22Rv1 (cell line): ENCODE results near the gene RNF111.
"Not testable (repeated sequence)": the region's sequence is repeated elsewhere in the genome, so short reads cannot be mapped to it uniquely, and the experiment has no call there.

Experiments used
- H3K27ac ChIP-seq: fragments of 450-650 bp; 2 replicates; pipeline ENCODE4 v1.5.1; 2017
- ZFX ChIP-seq: fragments of 450-650 bp; IDR thresholded peaks from 2 replicates; pipeline ENCODE4 v1.6.1; 2017; ENCODE audit warnings: antibody characterized with exemption, borderline replicate concordance
- TF ChIP-seq, protein P1 (sequence below): fragments of 450-650 bp; IDR thresholded peaks from 2 replicates; pipeline ENCODE4 v1.5.1; 2017; ENCODE audit warnings: mild to moderate bottlenecking

The RNF111 gene

DNA sequence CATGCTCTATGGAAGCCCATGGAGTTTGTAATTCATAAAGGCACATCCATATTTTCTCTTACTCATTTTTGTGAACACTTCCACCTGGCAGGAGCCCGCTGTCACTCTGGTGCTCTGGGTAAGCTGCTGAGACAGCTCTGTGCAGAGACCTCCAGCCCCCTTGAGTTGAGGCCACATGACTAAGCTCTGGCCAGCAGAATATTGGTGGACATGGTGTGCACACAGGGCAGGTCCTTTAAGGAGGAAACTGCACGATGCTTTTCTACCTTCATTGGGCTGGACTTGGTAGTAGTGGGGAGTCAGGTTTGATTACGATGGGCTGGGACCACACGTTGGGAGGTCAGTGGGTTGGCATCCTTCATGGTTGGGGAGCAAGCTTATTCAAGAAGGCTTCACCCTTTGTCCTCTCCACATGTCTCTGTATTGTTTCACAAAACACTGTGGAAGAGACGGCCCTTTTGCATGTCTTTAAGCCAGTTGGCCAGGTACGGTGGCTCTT is 146.5 kb downstream of the RNF111 start:
- no peak for TF ChIP-seq ZFX
- TF ChIP-seq, protein P1, sequence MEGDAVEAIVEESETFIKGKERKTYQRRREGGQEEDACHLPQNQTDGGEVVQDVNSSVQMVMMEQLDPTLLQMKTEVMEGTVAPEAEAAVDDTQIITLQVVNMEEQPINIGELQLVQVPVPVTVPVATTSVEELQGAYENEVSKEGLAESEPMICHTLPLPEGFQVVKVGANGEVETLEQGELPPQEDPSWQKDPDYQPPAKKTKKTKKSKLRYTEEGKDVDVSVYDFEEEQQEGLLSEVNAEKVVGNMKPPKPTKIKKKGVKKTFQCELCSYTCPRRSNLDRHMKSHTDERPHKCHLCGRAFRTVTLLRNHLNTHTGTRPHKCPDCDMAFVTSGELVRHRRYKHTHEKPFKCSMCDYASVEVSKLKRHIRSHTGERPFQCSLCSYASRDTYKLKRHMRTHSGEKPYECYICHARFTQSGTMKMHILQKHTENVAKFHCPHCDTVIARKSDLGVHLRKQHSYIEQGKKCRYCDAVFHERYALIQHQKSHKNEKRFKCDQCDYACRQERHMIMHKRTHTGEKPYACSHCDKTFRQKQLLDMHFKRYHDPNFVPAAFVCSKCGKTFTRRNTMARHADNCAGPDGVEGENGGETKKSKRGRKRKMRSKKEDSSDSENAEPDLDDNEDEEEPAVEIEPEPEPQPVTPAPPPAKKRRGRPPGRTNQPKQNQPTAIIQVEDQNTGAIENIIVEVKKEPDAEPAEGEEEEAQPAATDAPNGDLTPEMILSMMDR: no peak
- H3K27ac ChIP-seq: no peak overlapping the region

DNA sequence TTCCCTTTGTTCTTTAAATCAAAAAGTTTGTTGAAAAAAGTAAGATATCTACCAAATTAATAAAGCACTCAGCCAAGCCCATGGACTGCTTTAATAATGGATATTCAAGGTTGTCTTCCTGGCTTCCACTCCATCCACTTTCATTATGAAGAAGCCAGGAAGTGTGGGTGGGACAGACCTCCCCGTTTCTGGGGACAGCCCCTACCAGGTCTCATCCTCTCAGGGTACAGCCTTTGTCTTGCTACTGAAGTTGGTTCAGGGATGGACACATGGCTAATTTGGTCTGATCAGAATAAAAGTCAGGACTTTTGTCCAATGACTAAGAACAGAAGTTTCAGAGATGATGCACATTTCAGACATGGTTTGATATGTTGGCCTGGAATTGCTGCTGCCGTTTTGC is 150.1 kb downstream of the RNF111 start:
- no peak for TF ChIP-seq ZFX
- TF ChIP-seq, protein P1: no peak
- no peak overlapping the region for H3K27ac ChIP-seq

DNA sequence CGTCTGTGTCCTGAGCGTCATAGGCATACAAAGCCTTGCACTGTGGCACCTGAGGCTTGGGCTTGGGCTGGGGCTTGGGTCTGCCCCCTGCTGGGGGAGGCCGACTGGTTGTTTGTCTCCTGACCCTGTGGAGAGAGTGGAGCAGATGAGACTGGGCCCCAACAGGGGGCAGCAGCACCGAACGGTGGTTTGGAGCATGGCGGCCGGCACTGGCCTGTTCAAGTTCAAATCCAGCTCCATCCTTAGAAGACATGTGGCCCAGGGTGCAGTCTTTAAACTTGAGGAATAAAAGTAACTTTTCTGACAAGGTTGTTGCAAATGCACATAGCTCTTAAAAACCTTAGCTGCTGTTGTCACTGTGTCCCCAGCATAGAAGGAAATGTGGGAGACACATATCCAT is 150.8 kb downstream of the RNF111 start:
- no peak overlapping the region for H3K27ac ChIP-seq
- no peak for TF ChIP-seq ZFX
- TF ChIP-seq, protein P1: peak; percentile 83

DNA sequence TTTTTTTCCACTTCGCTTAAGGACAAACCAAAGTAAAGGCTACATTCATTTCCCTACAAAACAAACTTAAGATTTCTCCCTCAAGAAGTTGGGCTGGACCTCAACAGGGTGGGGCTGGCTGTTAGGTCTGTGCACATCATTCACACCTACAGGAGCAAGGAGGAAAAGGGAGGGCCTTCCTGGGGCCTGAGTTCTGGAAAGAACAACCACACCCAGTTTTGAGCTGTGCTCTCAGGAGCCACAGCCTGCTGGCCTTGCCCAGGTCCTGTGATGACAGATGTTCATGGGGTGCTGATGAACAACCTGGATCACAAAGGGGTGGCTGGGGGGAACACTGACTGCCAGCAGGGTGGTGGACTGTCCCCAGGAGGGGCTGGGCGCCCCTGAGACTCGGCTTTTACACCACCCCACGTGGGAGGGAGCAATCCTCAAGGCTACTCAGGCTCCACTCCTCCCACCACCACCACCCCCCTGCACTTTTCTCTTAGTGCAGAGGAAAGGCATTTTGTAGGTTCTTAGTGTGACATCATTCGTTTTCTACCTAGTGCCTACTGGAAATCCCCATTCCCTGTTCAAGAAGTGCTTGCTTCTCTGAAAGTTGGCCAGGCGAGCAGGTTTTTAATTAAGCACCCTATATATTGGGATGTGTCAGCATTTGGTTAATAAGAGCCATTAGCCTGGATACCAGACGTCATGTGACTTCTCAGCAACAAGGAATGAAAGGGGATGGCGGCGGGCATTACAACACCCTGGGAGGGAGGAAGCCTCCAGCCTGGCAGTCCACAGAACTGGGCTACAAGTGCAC is 153.2 kb downstream of the RNF111 start:
- TF ChIP-seq, protein P1: no peak
- TF ChIP-seq ZFX: no peak
- H3K27ac ChIP-seq: no peak overlapping the region

DNA sequence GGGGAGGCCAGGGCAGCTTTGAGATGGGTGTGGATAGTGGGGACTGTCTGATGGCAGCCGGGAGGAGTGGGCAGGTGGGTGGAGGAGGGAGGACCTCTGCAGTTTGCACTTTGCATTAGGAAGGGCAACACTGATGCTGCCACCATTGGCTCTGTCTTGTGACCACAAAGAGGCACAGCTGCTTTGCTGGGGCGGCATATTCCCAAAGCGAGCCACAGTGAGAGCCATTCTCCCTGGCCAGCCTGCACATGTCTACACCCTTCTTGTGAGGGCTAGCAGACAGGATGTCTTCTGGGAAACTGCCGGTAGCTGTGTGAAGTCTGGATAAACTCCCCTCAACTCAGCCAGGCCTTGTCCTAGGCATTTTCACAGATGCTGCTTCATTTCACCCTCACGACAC is 155.8 kb downstream of the RNF111 start:
- no peak overlapping the region for H3K27ac ChIP-seq
- TF ChIP-seq, protein P1: no peak
- TF ChIP-seq ZFX: no peak

DNA sequence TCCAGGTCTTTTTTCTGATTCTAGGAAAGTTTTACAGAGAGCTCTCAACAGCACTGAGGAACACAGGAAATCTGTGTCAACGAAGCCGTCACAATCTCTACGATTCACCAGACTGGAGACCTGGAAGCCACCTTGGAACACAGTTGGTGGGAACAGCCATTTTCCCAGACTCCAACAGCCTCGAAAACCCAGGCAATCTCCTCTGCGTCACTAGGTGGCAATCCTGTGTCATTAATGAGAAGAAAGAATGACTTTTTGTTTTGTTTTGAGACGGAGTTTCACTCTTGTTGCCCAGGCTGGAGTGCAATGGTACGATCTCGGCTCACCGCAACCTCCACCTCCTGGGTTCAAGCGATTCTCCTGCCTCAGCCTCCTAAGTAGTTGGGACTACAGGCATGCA is 157.1 kb downstream of the RNF111 start:
- H3K27ac ChIP-seq: not testable (repeated sequence)
- TF ChIP-seq, protein P1: 0 out of 2 replicates have a peak, but pooled peaks have one; percentile 5
